CD4-positive, alpha-beta T cell treated with Interleukin-17A for 1 hour (primary cell): ENCODE measurements around the gene SHISA2.
A peak's percentile ranks its signal among the peaks of the same experiment; 100 is the strongest.
"Not testable (repeated sequence)": the region's sequence is repeated elsewhere in the genome, so short reads cannot be mapped to it uniquely, and the experiment has no call there.

Experiments
- DNase-seq: peaks from one replicate; pipeline ENCODE4 v3.0.0-alpha.2; 2020

SHISA2 gene

DNA sequence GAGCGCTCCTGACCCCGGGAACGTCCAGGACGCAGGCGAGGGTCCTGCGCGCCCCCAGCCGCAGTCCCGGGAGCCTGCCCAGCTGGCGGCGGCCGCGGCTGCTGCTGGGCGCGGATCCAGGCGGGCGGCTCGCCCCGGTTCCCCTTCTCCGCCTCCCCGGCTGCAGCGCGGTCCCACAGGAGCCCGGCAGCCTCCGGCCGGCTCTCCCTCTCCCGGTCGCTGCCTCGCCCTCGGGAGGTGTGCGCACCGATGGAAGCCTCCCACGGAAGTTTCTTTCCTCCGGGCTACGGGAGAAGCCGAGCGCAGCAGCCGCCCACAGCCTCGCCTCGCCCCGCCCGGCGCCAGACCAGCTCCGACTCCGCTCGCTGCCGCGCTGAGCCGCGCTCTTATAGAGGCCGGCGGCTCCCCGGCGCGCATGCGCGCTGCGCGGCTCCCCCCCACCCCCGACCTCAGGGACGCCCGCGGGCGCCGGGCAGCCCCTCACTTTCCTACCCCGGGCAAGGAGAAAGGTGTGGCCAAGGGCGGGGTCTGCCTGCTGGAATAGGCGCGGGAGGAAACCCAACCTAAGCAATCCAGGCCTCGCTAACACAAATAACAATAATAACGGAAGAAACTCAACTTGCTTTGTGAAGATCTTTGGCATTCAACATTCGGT, at the start of gene SHISA2:
Gene SHISA2 (minus strand): TSS at position 360 of the 655 bp plus-strand sequence. CDS start 1,041 bp downstream, outside the sequence.
- DNase-seq: no peak

- no peak for DNase-seq
Measured at GRCh38 chr13:26095846-26096610, 44.2 kb upstream of the SHISA2 start.

- no peak for DNase-seq
Measured at GRCh38 chr13:26095338-26095737, 43.5 kb upstream of the SHISA2 start.

- DNase-seq: not testable (repeated sequence)
Measured at GRCh38 chr13:26076821-26077220, 25.0 kb upstream of the SHISA2 start.

GRCh38 chr13:26075498-26075897, 23.7 kb upstream of the SHISA2 start:
- DNase-seq: no peak

- no peak for DNase-seq
Measured at GRCh38 chr13:26074706-26075105, 22.9 kb upstream of the SHISA2 start.

DNA sequence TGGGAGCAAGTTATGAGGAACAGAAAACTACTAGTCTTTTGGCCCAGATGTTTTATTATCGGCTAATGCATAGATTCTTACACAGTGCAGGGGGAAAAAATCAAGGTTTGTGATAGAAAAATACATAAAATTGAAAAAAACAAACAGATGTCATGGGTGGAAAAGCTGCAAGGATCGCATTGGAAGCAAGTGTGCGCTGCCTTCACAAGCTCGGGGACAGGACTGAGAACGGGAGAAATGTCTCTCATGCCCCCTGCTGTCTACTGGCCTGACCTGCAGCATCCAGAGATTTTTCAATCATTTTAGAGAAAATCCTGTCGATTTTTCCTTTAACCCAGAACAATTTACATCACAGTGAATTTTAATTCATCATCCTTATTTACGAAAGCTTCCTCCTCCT, 20.5 kb upstream of the SHISA2 start:
- not testable (repeated sequence) for DNase-seq

DNA sequence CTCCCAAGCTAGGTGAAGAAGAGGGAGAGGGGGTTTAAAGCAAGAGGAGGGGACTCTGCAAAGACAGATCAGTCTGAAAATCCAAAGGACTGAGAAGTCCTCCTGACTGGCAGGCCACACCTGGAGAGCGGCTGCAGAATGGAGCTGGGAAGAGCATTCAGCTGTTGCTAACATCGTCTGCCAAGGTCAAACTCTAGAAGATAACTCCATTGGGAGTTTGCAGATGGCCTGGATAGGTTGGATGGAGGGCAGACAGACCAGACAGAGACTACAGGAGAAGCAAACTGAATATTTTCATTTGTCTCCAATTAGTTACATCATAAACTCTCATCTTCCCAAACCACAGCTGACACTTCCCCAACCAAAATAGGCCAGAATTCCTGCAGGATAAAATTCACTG, 19.9 kb upstream of the SHISA2 start:
- DNase-seq: no peak

DNA sequence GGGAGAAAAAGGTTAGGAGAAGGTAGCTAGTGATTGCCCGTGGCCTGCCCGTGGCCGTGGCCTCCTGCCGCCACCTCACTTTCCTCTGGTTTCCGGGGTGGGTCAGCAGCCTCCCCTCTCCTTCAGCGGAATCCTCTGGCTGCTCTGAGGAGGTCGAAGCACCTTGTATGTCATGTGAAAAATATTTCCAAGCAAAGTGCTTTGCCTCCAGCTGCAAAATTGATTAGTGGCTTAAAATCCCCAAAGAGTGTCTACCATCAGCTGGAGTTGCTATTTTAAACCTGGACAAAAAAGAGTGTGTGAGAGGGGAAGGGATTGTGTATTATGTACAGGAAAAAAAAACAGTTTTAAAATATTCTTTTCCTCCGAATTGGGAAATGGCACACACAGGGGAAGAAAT, 17.8 kb upstream of the SHISA2 start:
- DNase-seq: not testable (repeated sequence)

DNA sequence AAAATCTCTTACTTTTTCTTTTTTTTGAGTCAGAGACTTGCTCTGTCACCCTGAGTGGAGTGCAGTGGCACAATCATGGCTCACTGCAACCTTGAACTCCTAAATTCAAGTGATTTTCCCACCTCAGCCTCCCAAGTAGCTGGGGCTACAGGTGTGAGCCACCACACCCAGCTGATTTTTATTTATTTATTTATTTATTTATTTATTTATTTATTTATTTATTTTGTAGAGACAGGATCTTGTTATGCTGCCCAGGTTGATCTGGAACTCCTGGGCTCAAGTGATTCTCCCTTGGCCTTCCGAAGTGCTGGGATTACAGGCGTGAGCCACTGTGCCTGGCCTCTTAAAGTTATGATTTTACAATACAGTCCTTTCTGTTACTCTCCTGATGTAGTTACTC, 16.6 kb upstream of the SHISA2 start:
- DNase-seq: not testable (repeated sequence)

DNA sequence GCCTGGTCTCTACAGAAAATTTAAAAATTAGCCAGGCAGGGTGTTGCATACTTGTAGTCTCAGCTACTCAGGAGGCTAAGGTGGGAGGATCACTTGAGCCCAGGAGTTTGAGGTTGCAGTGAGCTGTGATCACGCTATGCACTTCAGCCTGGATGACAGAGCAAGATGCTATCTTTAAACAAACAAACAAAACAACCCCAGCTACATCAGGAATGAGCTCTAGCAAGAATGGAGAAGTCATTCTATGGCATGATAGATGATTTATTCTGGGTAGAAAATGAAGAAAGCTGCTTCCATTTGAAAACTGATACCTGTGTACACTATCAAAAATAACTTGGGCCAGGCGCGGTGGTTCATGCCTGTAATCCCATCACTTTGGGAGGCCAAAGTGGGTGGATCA, 15.8 kb upstream of the SHISA2 start:
- no peak for DNase-seq

GRCh38 chr13:26066492-26066891, 14.7 kb upstream of the SHISA2 start:
- DNase-seq: not testable (repeated sequence)

- peak; percentile 59 for DNase-seq
Measured at GRCh38 chr13:26062853-26063444, 11.1 kb upstream of the SHISA2 start.

GRCh38 chr13:26061947-26062346, 10.1 kb upstream of the SHISA2 start:
- DNase-seq: no peak

DNA sequence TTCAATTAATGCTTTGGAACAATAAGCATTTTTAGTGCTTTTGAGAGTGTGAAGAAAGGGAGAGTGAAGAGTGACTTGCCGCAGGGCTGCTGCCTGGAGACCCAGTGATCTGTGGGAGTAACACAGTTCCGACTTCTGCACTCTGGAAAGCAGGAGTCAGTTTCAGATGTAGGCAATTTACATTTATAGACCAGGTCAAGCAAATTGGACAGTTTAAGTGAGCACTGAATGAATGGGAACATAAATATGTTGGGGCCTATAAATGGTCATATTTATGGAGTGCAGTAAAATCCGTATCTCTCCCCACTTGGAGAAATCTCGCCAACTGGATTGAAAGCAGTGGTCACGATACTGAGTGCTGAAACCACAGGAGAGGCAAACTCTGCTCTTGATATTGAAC, 9.4 kb upstream of the SHISA2 start:
- DNase-seq: no peak

DNA sequence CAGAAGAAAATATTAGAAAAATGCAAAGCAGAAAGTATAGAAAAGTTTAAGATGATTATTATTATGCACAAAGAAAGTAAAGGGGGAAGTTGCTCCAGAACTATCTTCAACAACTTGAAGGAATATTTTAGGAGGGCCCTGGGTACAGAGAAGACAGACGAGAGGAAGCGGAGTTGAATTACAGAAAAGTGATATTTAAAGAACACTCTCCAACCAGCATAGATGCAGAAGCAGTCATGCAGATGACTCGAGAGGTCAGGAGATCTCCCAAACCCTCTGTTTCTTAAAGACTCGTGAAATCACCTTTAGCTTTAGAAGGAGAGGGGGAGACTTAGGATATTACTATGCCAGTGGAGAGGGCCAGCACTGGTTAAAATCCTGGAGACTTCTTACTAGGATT, 8.5 kb upstream of the SHISA2 start:
- no peak for DNase-seq

- DNase-seq: no peak
Measured at GRCh38 chr13:26058704-26059103, 6.9 kb upstream of the SHISA2 start.

DNA sequence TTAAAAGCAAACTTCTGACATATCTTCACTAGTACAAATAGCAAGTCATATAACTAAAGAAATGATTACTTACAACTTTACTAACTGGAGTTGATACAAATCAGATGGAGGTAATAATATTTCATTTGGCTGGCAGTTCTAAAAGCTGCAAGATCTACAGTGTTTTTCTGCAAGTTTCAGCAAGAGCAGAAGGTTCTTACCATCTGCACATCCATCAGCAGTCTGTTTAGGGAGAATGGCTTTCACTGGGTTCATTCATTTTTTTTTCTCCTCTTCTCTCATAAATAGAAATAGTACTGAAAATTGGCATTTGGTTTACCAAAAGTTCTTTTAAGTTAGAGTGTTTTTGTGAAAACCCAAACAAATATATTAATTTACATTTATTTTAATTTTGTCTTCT, 3.1 kb upstream of the SHISA2 start:
- DNase-seq: no peak

DNA sequence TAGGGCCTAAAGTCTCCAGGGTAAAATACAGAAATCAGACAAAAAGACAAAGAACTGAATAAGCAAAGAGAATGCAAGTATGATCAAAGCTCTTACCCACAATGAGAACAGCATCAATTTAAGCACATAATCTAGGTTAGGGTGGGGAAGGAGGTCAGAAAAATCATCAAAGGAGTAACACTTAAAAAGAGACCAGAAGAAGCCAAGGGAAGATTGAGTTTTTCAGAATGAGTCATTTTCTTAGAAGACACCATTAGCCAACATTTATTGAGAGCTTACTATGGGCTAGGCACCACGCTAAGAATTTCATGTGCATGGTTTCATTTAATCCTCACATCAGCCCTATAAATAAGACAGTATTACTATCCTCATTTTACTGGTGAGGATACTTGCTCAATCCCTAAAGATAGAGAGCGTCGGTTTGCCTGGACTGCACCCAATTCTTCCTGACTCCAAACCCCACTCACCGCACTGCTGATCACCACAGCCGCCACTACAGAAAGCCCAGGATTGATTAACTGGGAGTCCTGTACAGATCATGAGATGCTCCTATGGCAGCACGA, 1.7 kb upstream of the SHISA2 start:
- DNase-seq: no peak

DNA sequence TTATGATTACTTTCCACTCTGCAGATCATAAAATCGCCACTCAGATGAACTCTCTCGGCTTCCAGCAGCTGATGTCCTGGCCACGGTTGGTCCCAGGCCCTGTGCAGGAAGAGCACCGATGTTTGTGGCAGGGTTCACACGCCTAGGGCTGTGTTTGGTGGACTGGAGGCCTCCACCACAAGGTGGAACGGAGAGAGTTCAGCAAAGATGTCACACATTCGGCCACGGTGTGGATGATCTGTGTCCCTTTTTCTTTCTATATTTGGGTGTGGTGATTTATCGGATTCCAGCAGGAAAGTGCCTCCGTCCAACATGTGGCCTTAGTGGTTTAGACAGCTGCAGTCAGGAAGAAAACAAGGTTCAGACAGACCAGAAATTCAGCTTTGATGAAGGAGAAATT, 521 bp upstream of the SHISA2 start:
- no peak for DNase-seq

GRCh38 chr13:26051231-26051656, 572 bp downstream of the SHISA2 start:
- DNase-seq: no peak

DNA sequence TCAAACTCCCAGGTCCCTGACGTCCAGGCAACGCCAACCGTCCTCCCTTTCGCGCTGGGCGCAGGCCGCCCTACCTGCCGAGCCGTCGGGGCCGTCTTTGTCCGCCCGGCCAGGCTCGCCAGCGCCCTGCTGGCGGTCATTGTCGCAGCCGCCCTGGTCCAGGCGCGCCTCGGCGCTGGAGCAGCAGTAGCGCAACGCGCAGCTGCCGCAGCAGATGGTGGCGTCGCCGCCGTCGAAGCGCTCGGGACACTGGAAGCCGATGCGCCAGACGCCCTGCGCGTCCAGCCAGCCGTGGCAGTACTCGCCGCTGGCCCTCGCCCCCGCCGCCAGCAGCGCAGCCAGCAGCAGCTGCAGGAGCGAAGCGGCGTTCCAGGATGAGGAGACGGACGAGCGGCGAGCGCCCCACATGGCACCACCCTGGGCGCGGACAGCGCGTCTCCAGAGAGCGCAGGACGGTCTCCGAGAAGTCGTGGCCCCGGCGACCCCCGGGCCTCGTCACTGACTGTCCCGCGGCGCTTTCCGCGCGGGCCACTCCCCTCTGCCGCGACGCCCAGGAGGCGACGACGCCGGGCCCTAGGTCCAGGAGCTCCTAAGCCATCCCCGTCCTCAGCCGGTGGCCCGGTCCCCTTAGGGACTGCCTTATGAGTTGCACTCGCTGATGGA, 1.1 kb downstream of the SHISA2 start:
- no peak for DNase-seq

DNA sequence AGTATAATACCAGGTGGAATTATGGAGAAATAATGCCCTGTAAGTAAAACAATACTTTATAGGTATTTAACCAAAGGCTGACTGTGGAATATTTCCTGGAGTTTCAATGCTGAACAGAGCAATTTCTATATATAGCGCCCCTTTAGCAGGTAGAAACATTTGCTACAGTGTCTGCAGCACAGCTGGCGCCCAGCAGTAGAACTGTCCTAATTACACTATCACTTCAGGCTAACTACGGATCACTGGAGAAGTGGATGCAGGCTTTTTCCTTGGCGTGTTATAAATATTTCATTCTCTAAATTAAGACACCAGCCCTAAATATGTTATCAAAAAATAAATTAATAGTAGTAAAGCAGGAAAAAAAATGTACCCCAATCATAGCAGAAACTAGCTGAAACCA, 3.1 kb downstream of the SHISA2 start:
- DNase-seq: no peak
